WTC11 (cell line): Measurements from ENCODE around the gene HCN1. TPM values are rescaled to one million over a fixed set of nuclear protein-coding genes. Genes with fewer than 3 reads are reported as not detected.

Source experiments
- ATAC-seq: fragments of 200-7000 bp; cut with Tn5 transposase; 2 replicates; pipeline ENCODE4 v1.10.0; 2021; ENCODE audit warnings: mild to moderate bottlenecking, moderate library complexity
- CTCF ChIA-PET: fragments of 300-600 bp; sonication (Branson Sonifier 250); formaldehyde crosslinking; loops from one replicate; lab custom pipeline; 2021; ENCODE audit warnings: antibody characterized with exemption; lab: Charles Lee
- POLR2A ChIA-PET: fragments of 350-600 bp; sonication (Branson Sonifier 250); formaldehyde crosslinking; loops from one replicate; lab custom pipeline; 2021; ENCODE audit warnings: antibody characterized with exemption; lab: Charles Lee
- DNase-seq: peaks from one replicate; pipeline ENCODE4 v3.0.0; 2021; ENCODE audit warnings: low spot score
- H3K27ac Mint-ChIP-seq: 2 replicates; pipeline ENCODE4 v1.8.0; 2021; ENCODE audit warnings: mixed read lengths
- H3K27me3 Mint-ChIP-seq: 2 replicates; pipeline ENCODE4 v1.8.0; 2021; ENCODE audit warnings: low read depth, mild to moderate bottlenecking, moderate library complexity, mixed read lengths
- H3K36me3 Mint-ChIP-seq: 2 replicates; pipeline ENCODE4 v1.8.0; 2021; ENCODE audit warnings: mixed read lengths
- H3K4me1 Mint-ChIP-seq: 2 replicates; pipeline ENCODE4 v1.8.0; 2022; ENCODE audit warnings: mixed read lengths
- H3K4me3 Mint-ChIP-seq: 2 replicates; pipeline ENCODE4 v1.8.0; 2021; ENCODE audit warnings: mild to moderate bottlenecking, moderate library complexity, mixed read lengths
- H3K9me3 Mint-ChIP-seq: 2 replicates; pipeline ENCODE4 v1.8.0; 2021; ENCODE audit warnings: mixed read lengths
- ATF2 ChIP-seq: sonication (generic); formaldehyde crosslinking; IDR thresholded peaks from 2 replicates; pipeline ENCODE4 v1.8.1; 2022; ENCODE audit warnings: low read depth, missing genetic modification reagents, borderline replicate concordance
- ATF6 ChIP-seq: sonication (generic); formaldehyde crosslinking; IDR thresholded peaks from 2 replicates; pipeline ENCODE4 v1.8.1; 2023; ENCODE audit warnings: mild to moderate bottlenecking, missing genetic modification reagents
- CBFB ChIP-seq: sonication (generic); formaldehyde crosslinking; IDR thresholded peaks from 2 replicates; pipeline ENCODE4 v1.8.1; 2022; ENCODE audit warnings: mild to moderate bottlenecking, low read depth, missing genetic modification reagents
- CREM ChIP-seq: sonication (generic); formaldehyde crosslinking; IDR thresholded peaks from 2 replicates; pipeline ENCODE4 v1.8.1; 2022; ENCODE audit warnings: mild to moderate bottlenecking, missing genetic modification reagents, moderate library complexity
- ERG ChIP-seq: fragments of 250-450 bp; sonication (Bioruptor Pico); IDR thresholded peaks from 2 replicates; pipeline ENCODE4 v1.8.0; 2021; ENCODE audit warnings: mild to moderate bottlenecking
- GTF2I ChIP-seq: fragments of 250-450 bp; sonication (Bioruptor Pico); conservative IDR thresholded peaks from 2 replicates; pipeline ENCODE4 v1.4.0; 2021; ENCODE audit warnings: mild to moderate bottlenecking
- IRF2 ChIP-seq: sonication (generic); formaldehyde crosslinking; IDR thresholded peaks from 2 replicates; pipeline ENCODE4 v1.8.0; 2022; ENCODE audit warnings: low read depth, missing genetic modification reagents, borderline replicate concordance
- JAZF1 ChIP-seq: fragments of 250-450 bp; sonication (Bioruptor Pico); IDR thresholded peaks from 2 replicates; pipeline ENCODE4 v1.9.0; 2021; ENCODE audit warnings: moderate library complexity, mild to moderate bottlenecking, inconsistent platforms
- KAT7 ChIP-seq: sonication (generic); formaldehyde crosslinking; IDR thresholded peaks from 2 replicates; pipeline ENCODE4 v1.8.1; 2023; ENCODE audit warnings: missing genetic modification reagents, mild to moderate bottlenecking, borderline replicate concordance
- MYBL2 ChIP-seq: sonication (generic); formaldehyde crosslinking; IDR thresholded peaks from 2 replicates; pipeline ENCODE4 v1.8.1; 2023; ENCODE audit warnings: mild to moderate bottlenecking, moderate library complexity, missing genetic modification reagents
- NFATC4 ChIP-seq: fragments of 250-450 bp; sonication (Bioruptor Pico); IDR thresholded peaks from 2 replicates; pipeline ENCODE4 v1.9.0; 2021; ENCODE audit warnings: mild to moderate bottlenecking
- NR3C1 ChIP-seq: sonication (generic); formaldehyde crosslinking; conservative IDR thresholded peaks from 2 replicates; pipeline ENCODE4 v1.8.1; 2023; ENCODE audit warnings: low read depth, mild to moderate bottlenecking, missing genetic modification reagents
- SMAD3 ChIP-seq: sonication (generic); formaldehyde crosslinking; IDR thresholded peaks from 2 replicates; pipeline ENCODE4 v1.8.0; 2022; ENCODE audit warnings: missing genetic modification reagents, mild to moderate bottlenecking, borderline replicate concordance
- SP1 ChIP-seq: sonication (generic); formaldehyde crosslinking; conservative IDR thresholded peaks from 2 replicates; pipeline ENCODE4 v1.8.1; 2022; ENCODE audit warnings: missing genetic modification reagents
- TCF7 ChIP-seq: sonication (generic); formaldehyde crosslinking; IDR thresholded peaks from 2 replicates; pipeline ENCODE4 v1.8.0; 2022; ENCODE audit warnings: mild to moderate bottlenecking, low read depth, missing genetic modification reagents, moderate library complexity
- TP53 ChIP-seq: sonication (generic); formaldehyde crosslinking; IDR thresholded peaks from 2 replicates; pipeline ENCODE4 v1.8.1; 2023; ENCODE audit warnings: mild to moderate bottlenecking, missing genetic modification reagents
- ZNF138 ChIP-seq: sonication (generic); formaldehyde crosslinking; conservative IDR thresholded peaks from 2 replicates; pipeline ENCODE4 v1.8.1; 2022; ENCODE audit warnings: mild to moderate bottlenecking, moderate library complexity, missing genetic modification reagents
- ZNF219 ChIP-seq: sonication (generic); formaldehyde crosslinking; IDR thresholded peaks from 2 replicates; pipeline ENCODE4 v1.8.0; 2023; ENCODE audit warnings: missing genetic modification reagents, mild to moderate bottlenecking, borderline replicate concordance
- ZNF232 ChIP-seq: sonication (generic); formaldehyde crosslinking; IDR thresholded peaks from 2 replicates; pipeline ENCODE4 v1.8.0; 2022; ENCODE audit warnings: mild to moderate bottlenecking, missing genetic modification reagents
- ZNF317 ChIP-seq: sonication (generic); formaldehyde crosslinking; IDR thresholded peaks from 2 replicates; pipeline ENCODE4 v1.8.1; 2023; ENCODE audit warnings: low read depth, mild to moderate bottlenecking, moderate library complexity, missing genetic modification reagents, borderline replicate concordance
- ZNF423 ChIP-seq: fragments of 250-450 bp; sonication (Bioruptor Pico); IDR thresholded peaks from 2 replicates; pipeline ENCODE4 v2.1.2; 2022; ENCODE audit warnings: mild to moderate bottlenecking, moderate library complexity
- total RNA-seq: library from RNA; stranded (reverse); gene quantifications from 3 replicates; pipeline ENCODE4 v1.2.3, GENCODE V29; 2021
- TF ChIP-seq, protein P1 (sequence below): sonication (generic); formaldehyde crosslinking; IDR thresholded peaks from 2 replicates; pipeline ENCODE4 v1.8.0; 2022; ENCODE audit warnings: mild to moderate bottlenecking, missing genetic modification reagents
- TF ChIP-seq, protein P2 (sequence below): sonication (generic); formaldehyde crosslinking; IDR thresholded peaks from 2 replicates; pipeline ENCODE4 v1.8.1; 2023; ENCODE audit warnings: mild to moderate bottlenecking, moderate library complexity, missing genetic modification reagents
- TF ChIP-seq, protein P3 (sequence below): sonication (generic); formaldehyde crosslinking; IDR thresholded peaks from 2 replicates; pipeline ENCODE4 v1.8.1; 2022; ENCODE audit warnings: mild to moderate bottlenecking, moderate library complexity, missing genetic modification reagents

Gene HCN1
- total RNA-seq, 1 experiment from 2014 or later: 2.2 TPM

DNA sequence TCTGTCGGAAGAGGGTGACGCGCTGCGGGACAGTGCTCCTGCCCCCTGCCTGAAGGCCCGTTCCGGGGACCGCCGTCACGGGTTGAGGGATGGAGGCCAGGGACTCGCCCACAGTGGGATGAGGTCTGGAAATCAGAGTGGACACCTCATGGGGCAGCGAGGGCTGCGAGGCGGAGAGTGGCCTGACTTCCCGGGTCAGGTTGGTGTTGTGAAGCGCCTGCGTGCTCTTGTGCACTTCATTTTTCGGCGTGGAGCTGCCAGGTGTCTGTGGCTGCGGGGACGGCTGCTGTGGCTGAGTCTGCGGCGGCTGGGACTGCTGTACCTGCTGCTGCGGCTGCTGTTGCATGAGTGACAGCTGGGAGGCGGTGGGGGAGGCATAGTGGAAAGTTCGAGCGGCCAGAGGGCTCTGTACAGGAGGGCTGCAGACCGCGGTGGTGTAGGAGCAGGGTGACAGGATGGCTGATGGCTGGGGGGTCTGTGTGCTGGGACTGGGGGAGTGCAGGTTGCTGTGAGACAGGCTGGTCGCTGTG, 434.1 kb downstream of the HCN1 start:
- ATAC-seq: peak; percentile 38; the same call in 1 of the 2 replicates
- peak; percentile 11 for DNase-seq
- H3K27ac Mint-ChIP-seq: no peak overlapping the region
- TF ChIP-seq TP53 (CRISPR knock-in tag): no peak
- no peaks in the 10 kb centered on the region for H3K9me3 Mint-ChIP-seq
- H3K4me3 Mint-ChIP-seq: no peak overlapping the region
- peaks cover 13% of the 10 kb centered on the region for H3K4me1 Mint-ChIP-seq
- H3K27me3 Mint-ChIP-seq: no peaks in the 10 kb centered on the region
- ChIA-PET POLR2A (no interaction called here), CTCF (no interaction called here)
- H3K36me3 Mint-ChIP-seq: peaks cover 4% of the 10 kb centered on the region

- Mint-ChIP-seq H3K36me3 (peaks cover 4% of the 10 kb centered on the region; the same call in 1 of the 2 replicates), H3K9me3 (no peaks in the 10 kb centered on the region), H3K27ac (no peak overlapping the region), H3K27me3 (no peaks in the 10 kb centered on the region), H3K4me3 (no peak overlapping the region), H3K4me1 (peaks cover 13% of the 10 kb centered on the region)
- DNase-seq: no peak
- ChIA-PET CTCF (no interaction called here), POLR2A (no interaction called here)
- TF ChIP-seq SP1 (CRISPR knock-in tag) (no peak), IRF2 (CRISPR knock-in tag) (no peak), ZNF423 (CRISPR knock-in tag) (no peak), ATF2 (CRISPR knock-in tag) (no peak), CREM (CRISPR knock-in tag) (no peak), JAZF1 (CRISPR knock-in tag) (no peak)
- TF ChIP-seq, protein P1, sequence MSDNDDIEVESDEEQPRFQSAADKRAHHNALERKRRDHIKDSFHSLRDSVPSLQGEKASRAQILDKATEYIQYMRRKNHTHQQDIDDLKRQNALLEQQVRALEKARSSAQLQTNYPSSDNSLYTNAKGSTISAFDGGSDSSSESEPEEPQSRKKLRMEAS (CRISPR knock-in tag): no peak
- TF ChIP-seq, protein P2, sequence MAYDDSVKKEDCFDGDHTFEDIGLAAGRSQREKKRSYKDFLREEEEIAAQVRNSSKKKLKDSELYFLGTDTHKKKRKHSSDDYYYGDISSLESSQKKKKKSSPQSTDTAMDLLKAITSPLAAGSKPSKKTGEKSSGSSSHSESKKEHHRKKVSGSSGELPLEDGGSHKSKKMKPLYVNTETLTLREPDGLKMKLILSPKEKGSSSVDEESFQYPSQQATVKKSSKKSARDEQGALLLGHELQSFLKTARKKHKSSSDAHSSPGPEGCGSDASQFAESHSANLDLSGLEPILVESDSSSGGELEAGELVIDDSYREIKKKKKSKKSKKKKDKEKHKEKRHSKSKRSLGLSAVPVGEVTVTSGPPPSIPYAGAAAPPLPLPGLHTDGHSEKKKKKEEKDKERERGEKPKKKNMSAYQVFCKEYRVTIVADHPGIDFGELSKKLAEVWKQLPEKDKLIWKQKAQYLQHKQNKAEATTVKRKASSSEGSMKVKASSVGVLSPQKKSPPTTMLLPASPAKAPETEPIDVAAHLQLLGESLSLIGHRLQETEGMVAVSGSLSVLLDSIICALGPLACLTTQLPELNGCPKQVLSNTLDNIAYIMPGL (CRISPR knock-in tag): no peak
- no peak for ATAC-seq
These were observed 435.1 kb downstream of the HCN1 start for GRCh38 chr5:45261125-45261524.

DNA sequence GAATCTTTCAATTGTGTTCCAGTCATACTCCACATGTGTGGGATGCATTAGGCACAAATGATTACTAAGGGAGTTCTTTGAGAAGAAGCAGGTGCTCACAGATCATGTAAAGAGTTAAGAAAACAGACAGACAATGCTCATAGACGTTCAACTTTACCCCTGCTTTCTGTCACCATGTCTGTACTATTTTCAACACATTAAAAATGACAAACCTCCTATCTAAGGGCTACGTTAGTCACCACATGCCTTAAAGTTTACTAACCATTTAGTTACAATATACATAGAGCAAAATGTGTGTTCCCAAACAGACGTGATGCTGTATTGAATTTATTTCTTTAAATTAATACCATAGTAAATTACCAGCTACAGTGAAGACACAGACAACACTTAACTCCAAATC, 435.9 kb downstream of the HCN1 start:
- CTCF ChIA-PET: no interaction called here
- DNase-seq (no peak), ATAC-seq (no peak)
- H3K27ac Mint-ChIP-seq: peak overlapping the region; percentile 67
- H3K27me3 Mint-ChIP-seq: no peaks in the 10 kb centered on the region
- H3K36me3 Mint-ChIP-seq: peaks cover 5% of the 10 kb centered on the region; the same call in 1 of the 2 replicates
- no peak overlapping the region for H3K4me3 Mint-ChIP-seq
- TF ChIP-seq SMAD3 (CRISPR knock-in tag) (no peak), ERG (CRISPR knock-in tag) (no peak), CBFB (CRISPR knock-in tag) (no peak), ZNF219 (CRISPR knock-in tag) (no peak), ZNF317 (CRISPR knock-in tag) (no peak), ZNF232 (no peak), ZNF138 (CRISPR knock-in tag) (no peak), ATF6 (CRISPR knock-in tag) (no peak), NFATC4 (CRISPR knock-in tag) (no peak), MYBL2 (CRISPR knock-in tag) (no peak), SP1 (CRISPR knock-in tag) (no peak), KAT7 (CRISPR knock-in tag) (no peak), TCF7 (CRISPR knock-in tag) (no peak), NR3C1 (CRISPR knock-in tag) (no peak), GTF2I (CRISPR knock-in tag) (no peak)
- TF ChIP-seq, protein P3, sequence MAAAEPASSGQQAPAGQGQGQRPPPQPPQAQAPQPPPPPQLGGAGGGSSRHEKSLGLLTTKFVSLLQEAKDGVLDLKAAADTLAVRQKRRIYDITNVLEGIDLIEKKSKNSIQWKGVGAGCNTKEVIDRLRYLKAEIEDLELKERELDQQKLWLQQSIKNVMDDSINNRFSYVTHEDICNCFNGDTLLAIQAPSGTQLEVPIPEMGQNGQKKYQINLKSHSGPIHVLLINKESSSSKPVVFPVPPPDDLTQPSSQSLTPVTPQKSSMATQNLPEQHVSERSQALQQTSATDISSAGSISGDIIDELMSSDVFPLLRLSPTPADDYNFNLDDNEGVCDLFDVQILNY (CRISPR knock-in tag): no peak
- POLR2A ChIA-PET: no interaction called here
- peaks cover 13% of the 10 kb centered on the region for H3K4me1 Mint-ChIP-seq
- peaks cover under 1% of the 10 kb centered on the region; the same call in 1 of the 2 replicates for H3K9me3 Mint-ChIP-seq
